HG03095 (cell line): Measurements from ENCODE around the gene PCGF1.
A peak's percentile ranks its signal among the peaks of the same experiment; 100 is the strongest.

Experiments used
- ATAC-seq: cut with Tn5 transposase; IDR thresholded peaks from one replicate; pipeline ENCODE4 v1.9.1; 2021; ENCODE audit warnings: moderate library complexity; ENCODE audit not compliant: unreplicated experiment

The PCGF1 gene

GRCh38 chr2:74537140-74537539 is 29.6 kb upstream of the PCGF1 start:
- ATAC-seq = no peak

GRCh38 chr2:74536166-74536950 is 28.9 kb upstream of the PCGF1 start:
- no peak for ATAC-seq

- ATAC-seq = no peak
Measured at GRCh38 chr2:74535440-74535965, 28.0 kb upstream of the PCGF1 start.

- no peak for ATAC-seq
Measured at GRCh38 chr2:74534411-74534810, 26.9 kb upstream of the PCGF1 start.

GRCh38 chr2:74533464-74533863 is 26.0 kb upstream of the PCGF1 start:
- no peak for ATAC-seq

GRCh38 chr2:74532222-74532621 is 24.7 kb upstream of the PCGF1 start:
- no peak for ATAC-seq

GRCh38 chr2:74531666-74532065 is 24.2 kb upstream of the PCGF1 start:
- ATAC-seq = no peak

- peak; percentile 32 for ATAC-seq
Measured at GRCh38 chr2:74530239-74531187, 23.0 kb upstream of the PCGF1 start.

- peak; percentile 74 for ATAC-seq
Measured at GRCh38 chr2:74529357-74530238, 22.1 kb upstream of the PCGF1 start, which contains the start of the genes AUP1 and HTRA2. Gene AUP1, minus strand, starts transcription at chr2:74529706. Its CDS starts 77 bp downstream, at chr2:74529629. Gene HTRA2, plus strand, starts transcription at chr2:74529933. Its CDS starts 74 bp downstream, at chr2:74530007.

- no peak for ATAC-seq
Measured at GRCh38 chr2:74528600-74529356, 21.3 kb upstream of the PCGF1 start.

GRCh38 chr2:74527741-74528140 is 20.2 kb upstream of the PCGF1 start:
- ATAC-seq = no peak

GRCh38 chr2:74526649-74527230 is 19.2 kb upstream of the PCGF1 start:
- no peak for ATAC-seq

- ATAC-seq = no peak
Measured at GRCh38 chr2:74525717-74526648, 18.5 kb upstream of the PCGF1 start, which contains the start of gene DQX1. Gene DQX1, minus strand, starts transcription at chr2:74526231. Its CDS starts 502 bp downstream, at chr2:74525729.

GRCh38 chr2:74524955-74525716 is 17.6 kb upstream of the PCGF1 start:
- no peak for ATAC-seq

GRCh38 chr2:74524005-74524404 is 16.5 kb upstream of the PCGF1 start:
- ATAC-seq = no peak

GRCh38 chr2:74522516-74522915 is 15.0 kb upstream of the PCGF1 start:
- no peak for ATAC-seq

- no peak for ATAC-seq
Measured at GRCh38 chr2:74516650-74517049, 9.2 kb upstream of the PCGF1 start.
